Measurements from ENCODE around the gene MYPN.

The MYPN gene

GRCh38 chr10:68106656-68107055 lies 2.6 kb upstream of the MYPN start:
- no peak overlapping the region for H3K4me3 ChIP-seq (ENCODE audit: low read depth, low read length)
- TF ChIP-seq POLR2A (IDR thresholded peaks at IDR 0.05; ENCODE audit: extremely low read depth, insufficient read length) (no peak), MAX (IDR thresholded peaks at IDR 0.05; ENCODE audit: low read depth, low read length) (peak; percentile 49; the same call in 1 of the 2 replicates), MYC (IDR thresholded peaks at IDR 0.05; ENCODE audit: low read depth, low read length) (no peak)
- no peak for DNase-seq (ENCODE audit: low read depth)

GRCh38 chr10:68107651-68108050 lies 1.6 kb upstream of the MYPN start:
- H3K4me3 ChIP-seq (ENCODE audit: low read depth, low read length) = no peak overlapping the region
- TF ChIP-seq MAX (IDR thresholded peaks at IDR 0.05; ENCODE audit: low read depth, low read length) = no peak
- TF ChIP-seq MYC (IDR thresholded peaks at IDR 0.05; ENCODE audit: low read depth, low read length) = no peak
- no peak for TF ChIP-seq CTCF (IDR thresholded peaks at IDR 0.05; ENCODE audit: low read depth, low read length)
- no peak for TF ChIP-seq POLR2A (IDR thresholded peaks at IDR 0.05; ENCODE audit: extremely low read depth, insufficient read length)
- no peak for DNase-seq (ENCODE audit: low read depth)

GRCh38 chr10:68108051-68108450 lies 1.2 kb upstream of the MYPN start:
- no peak for DNase-seq (ENCODE audit: low read depth)
- TF ChIP-seq MYC (IDR thresholded peaks at IDR 0.05; ENCODE audit: low read depth, low read length) (no peak), MAX (IDR thresholded peaks at IDR 0.05; ENCODE audit: low read depth, low read length) (no peak), POLR2A (IDR thresholded peaks at IDR 0.05; ENCODE audit: extremely low read depth, insufficient read length) (no peak), CTCF (IDR thresholded peaks at IDR 0.05; ENCODE audit: low read depth, low read length) (no peak)
- no peak overlapping the region for H3K4me3 ChIP-seq (ENCODE audit: low read depth, low read length)

- DNase-seq (ENCODE audit: low read depth) = no peak
Observed at GRCh38 chr10:68108653-68109052, 635 bp upstream of the MYPN start.

GRCh38 chr10:68110027-68110426 lies 739 bp downstream of the MYPN start:
- no peak for DNase-seq (ENCODE audit: low read depth)
- no peak for TF ChIP-seq MYC (IDR thresholded peaks at IDR 0.05; ENCODE audit: low read depth, low read length)
- no peak for TF ChIP-seq MAX (IDR thresholded peaks at IDR 0.05; ENCODE audit: low read depth, low read length)
- TF ChIP-seq CTCF (IDR thresholded peaks at IDR 0.05; ENCODE audit: low read depth, low read length) = no peak
- TF ChIP-seq POLR2A (IDR thresholded peaks at IDR 0.05; ENCODE audit: extremely low read depth, insufficient read length) = no peak
- no peak overlapping the region for H3K4me3 ChIP-seq (ENCODE audit: low read depth, low read length)

More at GRCh38 chr10:68108653-68109052, 635 bp upstream of the MYPN start:
- TF ChIP-seq POLR2A (IDR thresholded peaks at IDR 0.05; ENCODE audit: extremely low read depth, insufficient read length) = no peak
- no peak for TF ChIP-seq MAX (IDR thresholded peaks at IDR 0.05; ENCODE audit: low read depth, low read length)
- no peak for TF ChIP-seq MYC (IDR thresholded peaks at IDR 0.05; ENCODE audit: low read depth, low read length)
- no peak for TF ChIP-seq CTCF (IDR thresholded peaks at IDR 0.05; ENCODE audit: low read depth, low read length)
- H3K4me3 ChIP-seq (ENCODE audit: low read depth, low read length) = no peak overlapping the region

GRCh38 chr10:68111584-68111983 lies 2.3 kb downstream of the MYPN start:
- DNase-seq (ENCODE audit: low read depth) = no peak
- TF ChIP-seq MAX (IDR thresholded peaks at IDR 0.05; ENCODE audit: low read depth, low read length) = no peak
- no peak for TF ChIP-seq MYC (IDR thresholded peaks at IDR 0.05; ENCODE audit: low read depth, low read length)
- TF ChIP-seq POLR2A (IDR thresholded peaks at IDR 0.05; ENCODE audit: extremely low read depth, insufficient read length) = no peak
- no peak overlapping the region for H3K4me3 ChIP-seq (ENCODE audit: low read depth, low read length)
